GM23338 (cell line): ENCODE measurements around the gene DDAH2. TPM values are rescaled to one million over a fixed set of nuclear protein-coding genes. Genes with fewer than 3 reads are reported as not detected.

ENCODE experiments used
- ATAC-seq: fragments of 200-7000 bp; cut with Tn5 transposase; 3 replicates; pipeline ENCODE4 v1.9.1; 2020
- DNase-seq: peaks from one replicate; pipeline ENCODE4 v3.0.0-alpha.2; 2015; ENCODE audit warnings: low spot score
- H2AFZ ChIP-seq: fragments of 200-600 bp; sonication (generic); 2 replicates; pipeline ENCODE4 v1.8.0; 2016; ENCODE audit warnings: antibody characterized with exemption, mild to moderate bottlenecking, moderate library complexity
- H3F3A ChIP-seq: fragments of 200-600 bp; sonication (generic); replicated peaks from 2 replicates; pipeline ENCODE4 v1.8.0; 2017; ENCODE audit warnings: antibody characterized with exemption, mixed run types, low read depth
- H3K27ac ChIP-seq: fragments of 200-600 bp; sonication (generic); 2 replicates; pipeline ENCODE4 v1.6.1; 2016; ENCODE audit warnings: low read depth
- H3K27me3 ChIP-seq: fragments of 200-600 bp; sonication (generic); 2 replicates; pipeline ENCODE4 v1.8.0; 2016; ENCODE audit warnings: mild to moderate bottlenecking, mixed run types, moderate library complexity; ENCODE audit not compliant: insufficient read depth
- H3K36me3 ChIP-seq: fragments of 200-600 bp; sonication (generic); 2 replicates; pipeline ENCODE4 v1.8.0; 2016; ENCODE audit warnings: mild to moderate bottlenecking; ENCODE audit not compliant: insufficient read depth
- H3K4me1 ChIP-seq: fragments of 200-600 bp; sonication (generic); 2 replicates; pipeline ENCODE4 v1.8.0; 2016; ENCODE audit warnings: mild to moderate bottlenecking, moderate library complexity; ENCODE audit not compliant: insufficient read depth
- H3K4me2 ChIP-seq: fragments of 200-600 bp; sonication (generic); 2 replicates; pipeline ENCODE4 v1.7.1; 2017; ENCODE audit warnings: mixed run types
- H3K4me3 ChIP-seq: fragments of 200-600 bp; sonication (generic); 2 replicates; pipeline ENCODE4 v1.6.1; 2016; ENCODE audit warnings: mixed run types
- H3K79me2 ChIP-seq: fragments of 200-600 bp; sonication (generic); replicated peaks from 2 replicates; pipeline ENCODE4 v1.8.0; 2017; ENCODE audit warnings: mild to moderate bottlenecking; ENCODE audit not compliant: insufficient read depth
- H3K9me2 ChIP-seq: fragments of 200-600 bp; sonication (generic); 2 replicates; pipeline ENCODE4 v1.8.0; 2017; ENCODE audit not compliant: insufficient read depth
- H4K20me1 ChIP-seq: fragments of 200-600 bp; sonication (generic); replicated peaks from 2 replicates; pipeline ENCODE4 v1.8.0; 2017; ENCODE audit warnings: mild to moderate bottlenecking; ENCODE audit not compliant: insufficient read depth
- H3K27ac Mint-ChIP-seq: 2 replicates; pipeline ENCODE4 v1.8.0; 2020; ENCODE audit warnings: inconsistent platforms, mild to moderate bottlenecking, moderate library complexity, mixed read lengths
- H3K27me3 Mint-ChIP-seq: 3 replicates; pipeline ENCODE4 v1.8.0; 2022; ENCODE audit warnings: low read depth, mild to moderate bottlenecking, moderate library complexity, mixed read lengths, inconsistent platforms; ENCODE audit not compliant: insufficient read depth, poor library complexity
- H3K36me3 Mint-ChIP-seq: 3 replicates; pipeline ENCODE4 v1.8.0; 2021; ENCODE audit warnings: low read depth, mild to moderate bottlenecking, inconsistent platforms, moderate library complexity, mixed read lengths
- H3K4me1 Mint-ChIP-seq: 3 replicates; pipeline ENCODE4 v1.8.0; 2020; ENCODE audit warnings: mild to moderate bottlenecking, inconsistent platforms, mixed read lengths
- H3K4me3 Mint-ChIP-seq: 3 replicates; pipeline ENCODE4 v1.8.0; 2021; ENCODE audit warnings: moderate library complexity, mild to moderate bottlenecking, inconsistent platforms, mixed read lengths
- H3K9me3 Mint-ChIP-seq: 3 replicates; pipeline ENCODE4 v1.8.0; 2020; ENCODE audit warnings: moderate library complexity, mild to moderate bottlenecking, inconsistent platforms, mixed read lengths
- CREB1 ChIP-seq: fragments of 250-450 bp; sonication (Bioruptor Pico); IDR thresholded peaks from 2 replicates; pipeline ENCODE4 v1.5.0; 2020; ENCODE audit warnings: low read depth, mild to moderate bottlenecking, moderate library complexity
- ETS1 ChIP-seq: IDR thresholded peaks from 2 replicates; pipeline ENCODE4 v1.6.1; 2016; ENCODE audit warnings: antibody characterized with exemption
- EZH2 ChIP-seq: fragments of 200-600 bp; sonication (generic); IDR thresholded peaks from one replicate; pipeline ENCODE4 v1.8.0; 2017; ENCODE audit warnings: antibody characterized with exemption, mild to moderate bottlenecking, low read depth; ENCODE audit not compliant: unreplicated experiment
- EZH2phosphoT487 ChIP-seq: fragments of 200-600 bp; sonication (generic); IDR thresholded peaks from one replicate; pipeline ENCODE4 v1.8.1; 2018; ENCODE audit warnings: antibody characterized with exemption; ENCODE audit not compliant: unreplicated experiment
- JUNB ChIP-seq: IDR thresholded peaks from one replicate; pipeline ENCODE4 v1.6.1; 2016; ENCODE audit warnings: antibody characterized with exemption; ENCODE audit not compliant: unreplicated experiment
- NANOG ChIP-seq: IDR thresholded peaks from 2 replicates; pipeline ENCODE4 v1.6.1; 2016; ENCODE audit warnings: antibody characterized with exemption, borderline replicate concordance
- POLR2AphosphoS5 ChIP-seq: IDR thresholded peaks from 2 replicates; pipeline ENCODE4 v1.6.1; 2016; ENCODE audit warnings: antibody characterized with exemption, low read depth
- REST ChIP-seq: IDR thresholded peaks from one replicate; pipeline ENCODE4 v1.6.1; 2018; ENCODE audit warnings: antibody characterized with exemption; ENCODE audit not compliant: unreplicated experiment
- STAT1 ChIP-seq: IDR thresholded peaks from one replicate; pipeline ENCODE4 v1.6.1; 2016; ENCODE audit warnings: antibody characterized with exemption; ENCODE audit not compliant: unreplicated experiment
- ZNF114 ChIP-seq: fragments of 250-450 bp; sonication (Bioruptor Pico); IDR thresholded peaks from 2 replicates; pipeline ENCODE4 v1.5.0; 2020; ENCODE audit warnings: mild to moderate bottlenecking, moderate library complexity
- ZNF331 ChIP-seq: fragments of 250-450 bp; sonication (Bioruptor Pico); IDR thresholded peaks from 2 replicates; pipeline ENCODE4 v1.5.0; 2020; ENCODE audit warnings: low read depth, mild to moderate bottlenecking, moderate library complexity
- ZNF462 ChIP-seq: fragments of 250-450 bp; sonication (Bioruptor Pico); IDR thresholded peaks from 2 replicates; pipeline ENCODE4 v1.5.0; 2020; ENCODE audit warnings: mild to moderate bottlenecking, moderate library complexity
- polyA plus RNA-seq: library from polyadenylated mRNA; unstranded; fragments of >200 nt; fragmentation: Nextera tagmentation; extraction: Ambion mirVana; gene quantifications from 2 replicates; pipeline ENCODE4 v1.2.1, GENCODE V29; 2016
- total RNA-seq: library from RNA; depleted of rRNA; stranded (reverse); fragments of >200 nt; shearing (Covaris generic); gene quantifications from 2 replicates; pipeline ENCODE4 v1.2.3, GENCODE V29; 2014

DDAH2 gene
- total and polyA plus RNA-seq, 2 experiments from 2014 or later, result 58.7 to 65.1 TPM

- Histone ChIP-seq H3K9me2 (no peaks in the 10 kb centered on the region), H3K79me2 (no peaks in the 10 kb centered on the region), H3K27me3 (no peaks in the 10 kb centered on the region), H3K27ac (no peak overlapping the region), H3K4me2 (peak overlapping the region; percentile 86; the same call in 1 of the 2 replicates), H2AFZ (no peak overlapping the region; the same call in 1 of the 2 replicates), H3K4me1 (peaks cover 14% of the 10 kb centered on the region), H3K4me3 (peak overlapping the region; percentile 60; the same call in 1 of the 2 replicates), H4K20me1 (no peaks in the 10 kb centered on the region), H3K36me3 (no peaks in the 10 kb centered on the region), H3F3A (0 out of 2 replicates have a peak, but pooled peaks cover 2% of the 10 kb centered on the region)
- peaks cover 15% of the 10 kb centered on the region for H3K27me3 Mint-ChIP-seq
- H3K4me1 Mint-ChIP-seq, result peaks cover 24% of the 10 kb centered on the region
- H3K36me3 Mint-ChIP-seq, result peaks cover 11% of the 10 kb centered on the region
- DNase-seq (no peak), ATAC-seq (no peak)
- TF ChIP-seq EZH2phosphoT487, result no peak
- no peak for TF ChIP-seq ZNF462 (CRISPR knock-in tag)
- TF ChIP-seq STAT1, result no peak
- TF ChIP-seq POLR2AphosphoS5, result no peak
- no peak for TF ChIP-seq JUNB
- TF ChIP-seq ETS1, result no peak
- no peak for TF ChIP-seq NANOG
- no peak for TF ChIP-seq CREB1 (CRISPR knock-in tag)
- no peak for TF ChIP-seq EZH2
- no peak for TF ChIP-seq ZNF114 (CRISPR knock-in tag)
- TF ChIP-seq ZNF331 (CRISPR knock-in tag), result no peak
- TF ChIP-seq REST, result no peak
- peak overlapping the region; percentile 41; the same call in 1 of the 3 replicates for H3K4me3 Mint-ChIP-seq
- no peak overlapping the region for H3K27ac Mint-ChIP-seq
- H3K9me3 Mint-ChIP-seq, result no peaks in the 10 kb centered on the region; the same call in 2 of the 3 replicates
Measured at GRCh38 chr6:31765559-31765909, 36.4 kb upstream of the DDAH2 start.
